ENCODE measurements around the gene IRF8. TPM values are rescaled to one million over a fixed set of nuclear protein-coding genes. Genes with fewer than 3 reads are reported as not detected.

Gene IRF8
- total RNA-seq, 1 experiment from 2014 or later = 29.5 TPM

GRCh38 chr16:85864965-85865364, 34.0 kb upstream of the IRF8 start:
- H3K4me3 Mint-ChIP-seq (ENCODE audit: unreplicated experiment) = no peak overlapping the region
- no peak overlapping the region for H3K27ac Mint-ChIP-seq (ENCODE audit: unreplicated experiment)
- ChIA-PET CTCF (no interaction called here), POLR2A (no interaction called here)
- Histone ChIP-seq H3K36me3 (ENCODE audit: control insufficient read depth, insufficient read depth, low read length) (no peaks in the 10 kb centered on the region), H3K27me3 (replicated peaks; ENCODE audit: control insufficient read depth, insufficient read depth, low read length) (no peaks in the 10 kb centered on the region), H3K4me1 (peaks cover 15% of the 10 kb centered on the region), H3K4me3 (ENCODE audit: low read depth, low read length) (no peak overlapping the region), H3K9me3 (peaks cover 16% of the 10 kb centered on the region; the same call in 1 of the 2 replicates)
- BruUV-seq (replicated peaks) = no TSS peak
- peaks cover 14% of the 10 kb centered on the region for H3K9me3 Mint-ChIP-seq (ENCODE audit: unreplicated experiment)
- intact Hi-C loops (cut with micrococcal nuclease; ENCODE audit: unreplicated experiment) = no loop called here
- H3K36me3 Mint-ChIP-seq (ENCODE audit: insufficient read depth, unreplicated experiment) = peaks cover 2% of the 10 kb centered on the region
- peaks cover 18% of the 10 kb centered on the region for H3K4me1 Mint-ChIP-seq (ENCODE audit: low read depth, unreplicated experiment)
- no peak for TF ChIP-seq CTCF (IDR thresholded peaks at IDR 0.05; ENCODE audit: insufficient read depth in 1 of 2, low read depth in 1 of 2, low read length in 1 of 2, severe bottlenecking in 1 of 2, unreplicated experiment in 1 of 2)
- no peaks in the 10 kb centered on the region for H3K27me3 Mint-ChIP-seq (ENCODE audit: insufficient read depth, unreplicated experiment)
- DNase-seq = no peak

GRCh38 chr16:85867189-85867588, 31.8 kb upstream of the IRF8 start:
- CTCF ChIA-PET = no interaction called here
- POLR2A ChIA-PET = no interaction called here

GRCh38 chr16:85868495-85868894, 30.5 kb upstream of the IRF8 start:
- BruUV-seq (replicated peaks) = no TSS peak
- Histone ChIP-seq H3K4me3 (ENCODE audit: low read depth, low read length) (no peak overlapping the region), H3K36me3 (ENCODE audit: control insufficient read depth, insufficient read depth, low read length) (no peaks in the 10 kb centered on the region), H3K9me3 (peaks cover 12% of the 10 kb centered on the region; the same call in 1 of the 2 replicates), H3K27me3 (replicated peaks; ENCODE audit: control insufficient read depth, insufficient read depth, low read length) (no peaks in the 10 kb centered on the region), H3K4me1 (peaks cover 18% of the 10 kb centered on the region)
- DNase-seq = no peak
- CTCF ChIA-PET = no interaction called here
- POLR2A ChIA-PET = no interaction called here
- Mint-ChIP-seq H3K4me1 (ENCODE audit: low read depth, unreplicated experiment) (peaks cover 34% of the 10 kb centered on the region), H3K9me3 (ENCODE audit: unreplicated experiment) (peaks cover 14% of the 10 kb centered on the region), H3K36me3 (ENCODE audit: insufficient read depth, unreplicated experiment) (peaks cover 7% of the 10 kb centered on the region), H3K4me3 (ENCODE audit: unreplicated experiment) (no peak overlapping the region), H3K27ac (ENCODE audit: unreplicated experiment) (peak overlapping the region; percentile 17), H3K27me3 (ENCODE audit: insufficient read depth, unreplicated experiment) (no peaks in the 10 kb centered on the region)
- TF ChIP-seq CTCF (IDR thresholded peaks at IDR 0.05; ENCODE audit: insufficient read depth in 1 of 2, low read depth in 1 of 2, low read length in 1 of 2, severe bottlenecking in 1 of 2, unreplicated experiment in 1 of 2) = no peak
- intact Hi-C loops (cut with micrococcal nuclease; ENCODE audit: unreplicated experiment) = no loop called here

More at GRCh38 chr16:85867189-85867588, 31.8 kb upstream of the IRF8 start:
- H3K9me3 Mint-ChIP-seq (ENCODE audit: unreplicated experiment) = peaks cover 14% of the 10 kb centered on the region
- BruUV-seq (replicated peaks) = no TSS peak
- no peaks in the 10 kb centered on the region for H3K27me3 Mint-ChIP-seq (ENCODE audit: insufficient read depth, unreplicated experiment)
- TF ChIP-seq CTCF (IDR thresholded peaks at IDR 0.05; ENCODE audit: insufficient read depth in 1 of 2, low read depth in 1 of 2, low read length in 1 of 2, severe bottlenecking in 1 of 2, unreplicated experiment in 1 of 2) = no peak
- Histone ChIP-seq H3K36me3 (ENCODE audit: control insufficient read depth, insufficient read depth, low read length) (no peaks in the 10 kb centered on the region), H3K4me1 (peaks cover 22% of the 10 kb centered on the region), H3K27me3 (replicated peaks; ENCODE audit: control insufficient read depth, insufficient read depth, low read length) (no peaks in the 10 kb centered on the region), H3K4me3 (ENCODE audit: low read depth, low read length) (no peak overlapping the region), H3K9me3 (peaks cover 16% of the 10 kb centered on the region; the same call in 1 of the 2 replicates)
- intact Hi-C loops (cut with micrococcal nuclease; ENCODE audit: unreplicated experiment) = no loop called here
- no peak overlapping the region for H3K27ac Mint-ChIP-seq (ENCODE audit: unreplicated experiment)
- H3K4me1 Mint-ChIP-seq (ENCODE audit: low read depth, unreplicated experiment) = peaks cover 35% of the 10 kb centered on the region
- no peak for DNase-seq
- H3K4me3 Mint-ChIP-seq (ENCODE audit: unreplicated experiment) = no peak overlapping the region
- peaks cover 7% of the 10 kb centered on the region for H3K36me3 Mint-ChIP-seq (ENCODE audit: insufficient read depth, unreplicated experiment)

Measured in Caco-2 (cell line).